Adrenal gland (tissue), 19 donors: ENCODE results near the gene PPP2R5B. TPM values are rescaled to one million over a fixed set of nuclear protein-coding genes. Genes with fewer than 3 reads are reported as not detected.

Experiments
- DNase-seq, 7 donors: peaks; one replicate each; pipeline ENCODE4 v3.0.0-alpha.2; 2019 to 2020
- H3K27ac ChIP-seq, 5 donors: fragments of 200-600 bp; sonication (generic) in 4 of 5; 1 replicate in 3 of 5; 2 replicates in 2 of 5; pipeline versions ENCODE4 v1.5.1 to v1.8.0; 2016 to 2020; ENCODE audit warnings: mild to moderate bottlenecking in 1 of 5
- H3K27me3 ChIP-seq: fragments of 200-600 bp; 2 replicates; pipeline ENCODE4 v1.8.0; 2021
- H3K36me3 ChIP-seq, 2 donors: fragments of 200-600 bp; replicated peaks in 1 of 2; 1 replicate in 1 of 2; 2 replicates in 1 of 2; pipeline versions ENCODE4 v1.5.1 to v1.8.0; 2018 to 2022
- H3K4me1 ChIP-seq, 2 donors: fragments of 200-600 bp; replicated peaks in 1 of 2; 1 replicate in 1 of 2; 2 replicates in 1 of 2; pipeline versions ENCODE4 v1.5.1 to v1.8.0; 2018 to 2021
- H3K4me3 ChIP-seq, 4 donors: fragments of 200-600 bp; sonication (generic) in 3 of 4; one replicate each; pipeline ENCODE4 v1.5.1; 2016 to 2018
- H3K9me3 ChIP-seq, 3 donors: fragments of 200-600 bp; sonication (generic) in 1 of 3; replicated peaks in 1 of 3; 1 replicate in 2 of 3; 2 replicates in 1 of 3; pipeline versions ENCODE4 v1.5.1 to v1.8.0; 2016 to 2021
- CTCF ChIP-seq, 6 experiments: fragments of 450-650 bp in 4 of 6; fragments of 200-600 bp in 2 of 6; sonication (generic) in 1 of 6; IDR thresholded peaks; 1 replicate in 5 of 6; 2 replicates in 1 of 6; pipeline versions ENCODE4 v1.5.1 to v1.8.0; 2016 to 2021; ENCODE audit warnings: antibody characterized with exemption in 6 of 6, mild to moderate bottlenecking in 2 of 6, moderate library complexity in 1 of 6
- POLR2A ChIP-seq, 2 donors: fragments of 450-650 bp; IDR thresholded peaks; one replicate each; pipeline ENCODE4 v1.6.1; 2017; ENCODE audit warnings: antibody characterized with exemption in 2 of 2, mild to moderate bottlenecking in 2 of 2, moderate library complexity in 1 of 2
- WGBS, 4 donors: extraction: QIAGEN DNeasy Blood & Tissue Kit in 2 of 4; methylation state at CpG; one replicate each; pipeline versions ENCODE4 v1.1.5 to v1.1.7; 2013 to 2017; 5-methylcytosine and 5-hydroxymethylcytosine counted together
- intact Hi-C, 2 donors: fragments of 100-400 bp; cut with DNase I; formaldehyde crosslinking; loops; one replicate each; pipeline versions ENCODE4 v1.14.1 to v1.15.0; 2022 to 2023
- long read RNA-seq, 10 donors: library from polyadenylated mRNA in 3 of 10; unstranded in 2 of 10; stranded (forward) in 1 of 10; transcript quantifications; one replicate each; pipeline ENCODE4 v2.0.0 and lab custom pipeline, GENCODE V29; 2021 to 2026
- polyA plus RNA-seq, 3 donors: library from polyadenylated mRNA; stranded (reverse); fragments of 200-250 nt in 2 of 3; fragments of 350-450 nt in 1 of 3; fragmentation: Illumina TruSeq in 1 of 3; extraction: RNeasy Lipid Tissue Mini Kit (QIAGEN cat#74804) in 1 of 3; gene quantifications; one replicate each; pipeline ENCODE4 v1.2.3, GENCODE V29; 2013 to 2014
- total RNA-seq, 9 donors: library from RNA; depleted of rRNA in 4 of 9; stranded (reverse); fragments of >200 nt in 4 of 9; fragments of 120-200 nt in 1 of 9; fragmentation: NEBNext Ultra II Directional in 1 of 9; extraction: Animal tissue kit (Norgen Biotek cat#: 25700) in 1 of 9; gene quantifications; one replicate each; pipeline versions ENCODE4 v1.1.0 to v1.2.4, GENCODE V29; 2013 to 2023
- donor health status: healthy with polysubstance abuse.
- donor health status: Bipolar disorder and iron deficiency.
- donor health status: DM: yes; HTN: yes; CAD: no.
- donor health status: DM: no; HTN: no; CAD: no.
- donor health status: DM: no; HTN: no; CAD: no.
- donor health status: DM: yes; HTN: yes; CAD: no.

The PPP2R5B gene
- total RNA-seq (10 to 100 TPM in 8 of 9 donors, 1 to 10 TPM in 1; 7.8 to 26.6 (median 20.4) TPM), polyA plus RNA-seq (10 to 100 TPM; 10.7 to 51.3 (median 25.6) TPM)
- long read RNA-seq, donor 1, partial matches to known transcripts = 0 of 2 reads
- long read RNA-seq, donor 1, other reads (novel, unspliced or antisense) = 0 of 2 reads
- long read RNA-seq, donor 2, partial matches to known transcripts = 0 of 1 reads
- long read RNA-seq, donor 2, other reads (novel, unspliced or antisense) = 0 of 1 reads
- long read RNA-seq, donor 3, partial matches to known transcripts = 0 of 1 reads
- long read RNA-seq, donor 3, other reads (novel, unspliced or antisense) = 0 of 1 reads
- long read RNA-seq, donor 4, partial matches to known transcripts = 1 of 1 reads
- long read RNA-seq, donor 4, other reads (novel, unspliced or antisense) = 0 of 1 reads
- long read RNA-seq, donor 5, transcript PPP2R5B-201 (14 exons, 2,745 nt) = major isoform, 21 of 37 reads
- long read RNA-seq, donor 5, partial matches to known transcripts = 1 of 37 reads
- long read RNA-seq, donor 5, other reads (novel, unspliced or antisense) = 15 of 37 reads
- long read RNA-seq, donor 6, partial matches to known transcripts = 1 of 5 reads
- long read RNA-seq, donor 6, other reads (novel, unspliced or antisense) = 4 of 5 reads
- long read RNA-seq, donor 7, partial matches to known transcripts = 0 of 1 reads
- long read RNA-seq, donor 7, other reads (novel, unspliced or antisense) = 0 of 1 reads
- long read RNA-seq, donor 8 = 0 reads
- long read RNA-seq, donor 9 = 0 reads
- long read RNA-seq, donor 10, partial matches to known transcripts = 0 of 3 reads
- long read RNA-seq, donor 10, other reads (novel, unspliced or antisense) = 0 of 3 reads

GRCh38 chr11:64923944-64924909 lies at the start of gene PPP2R5B:
PPP2R5B (plus strand) TSS chr11:64924689; CDS start chr11:64925735, 1,046 bp downstream.
- H3K27ac ChIP-seq = peak within 1 kb of the TSS; percentile 32 to 92 (median 85)
- intact Hi-C loops = loop anchor here in 1 of 2 donors (10.0 kb wide), 1 partner anchor 101 kb away; the partner anchor contains the start of gene SNX15
- peaks cover 0 to 19% of the 10 kb centered on the region in 2 donors for H3K36me3 ChIP-seq
- DNase-seq = peak; percentile 95 to 98 (median 97)
- 1 to 3% (median 1%) methylated on average over 9 to 47 of the region's 47 CpGs for WGBS, 4 donors
- TF ChIP-seq POLR2A (IDR thresholded peaks at IDR 0.05) (peak; percentile 76 to 89), CTCF (IDR thresholded peaks at IDR 0.05) (peak in 4 of 6 experiments; percentile 1 to 24 (median 5))
- no peaks in the 10 kb centered on the region for H3K9me3 ChIP-seq
- peak within 1 kb of the TSS; percentile 7 to 93 (median 62) for H3K4me3 ChIP-seq
- peaks cover 12 to 19% of the 10 kb centered on the region in 2 donors for H3K4me1 ChIP-seq
- no peaks in the 10 kb centered on the region for H3K27me3 ChIP-seq

- Histone ChIP-seq H3K36me3 (peaks cover 0 to 31% of the 10 kb centered on the region in 2 donors), H3K4me1 (peaks cover 30 to 63% of the 10 kb centered on the region in 2 donors), H3K27ac (peak overlapping the region in 3 of 5 donors; percentile 62 to 88 (median 69)), H3K27me3 (no peaks in the 10 kb centered on the region), H3K4me3 (no peak overlapping the region), H3K9me3 (no peaks in the 10 kb centered on the region)
- DNase-seq = peak in 2 of 7 donors; percentile 34 to 47
- no peak for TF ChIP-seq CTCF (IDR thresholded peaks at IDR 0.05)
- TF ChIP-seq POLR2A (IDR thresholded peaks at IDR 0.05) = no peak
- 73 to 81% (median 76%) methylated on average over 15 to 17 of the region's 17 CpGs for WGBS, 4 donors
- intact Hi-C loops = no loop called here
Observed at GRCh38 chr11:64875369-64876228, 48.9 kb upstream of the PPP2R5B start.

- H3K36me3 ChIP-seq = peaks cover 0 to 27% of the 10 kb centered on the region in 2 donors
- intact Hi-C loops = no loop called here
- peak overlapping the region in 1 of 4 donors; percentile 93 for H3K4me3 ChIP-seq
- DNase-seq = no peak
- H3K9me3 ChIP-seq = no peaks in the 10 kb centered on the region
- peak overlapping the region; percentile 1 to 88 (median 62) for H3K27ac ChIP-seq
- no peaks in the 10 kb centered on the region for H3K27me3 ChIP-seq
- TF ChIP-seq CTCF (IDR thresholded peaks at IDR 0.05) (no peak), POLR2A (IDR thresholded peaks at IDR 0.05) (no peak)
- H3K4me1 ChIP-seq = peaks cover 24 to 56% of the 10 kb centered on the region in 2 donors
- 47 to 66% (median 54%) methylated on average over 9 to 11 of the region's 11 CpGs for WGBS, 4 donors
Observed at GRCh38 chr11:64876229-64876750, 48.2 kb upstream of the PPP2R5B start.
